Measurements from ENCODE around the gene TAF1B.

GRCh38 chr2:9983401-9984216 is 140.3 kb downstream of the TAF1B start:
- TF ChIP-seq EP300 (IDR thresholded peaks at IDR 0.05) (no peak), CTCF (IDR thresholded peaks at IDR 0.05) (no peak)
